Osteocyte (in vitro differentiated cells): ENCODE measurements around the gene EPRS1. TPM values are rescaled to one million over a fixed set of nuclear protein-coding genes. Genes with fewer than 3 reads are reported as not detected.

Source experiments
- DNase-seq: peaks from one replicate; pipeline ENCODE4 v3.0.0; 2021; ENCODE audit warnings: mixed read lengths; ENCODE audit not compliant: unreplicated experiment; ENCODE audit errors: extremely low spot score
- H3K27ac Mint-ChIP-seq: one replicate; pipeline ENCODE4 v1.8.0; 2021; ENCODE audit warnings: mild to moderate bottlenecking, mixed read lengths; ENCODE audit not compliant: unreplicated experiment
- H3K27me3 Mint-ChIP-seq: one replicate; pipeline ENCODE4 v1.8.0; 2021; ENCODE audit warnings: mixed read lengths; ENCODE audit not compliant: unreplicated experiment
- H3K36me3 Mint-ChIP-seq: one replicate; pipeline ENCODE4 v1.8.0; 2021; ENCODE audit warnings: mixed read lengths; ENCODE audit not compliant: unreplicated experiment
- H3K4me1 Mint-ChIP-seq: one replicate; pipeline ENCODE4 v1.8.0; 2021; ENCODE audit warnings: mixed read lengths; ENCODE audit not compliant: unreplicated experiment
- H3K4me3 Mint-ChIP-seq: one replicate; pipeline ENCODE4 v1.8.0; 2021; ENCODE audit warnings: mild to moderate bottlenecking, moderate library complexity, mixed read lengths; ENCODE audit not compliant: unreplicated experiment
- H3K9me3 Mint-ChIP-seq: one replicate; pipeline ENCODE4 v1.8.0; 2021; ENCODE audit warnings: mixed read lengths; ENCODE audit not compliant: unreplicated experiment
- CTCF ChIP-seq: fragments of 200-600 bp; sonication (generic); IDR thresholded peaks from 2 replicates; pipeline ENCODE4 v1.5.0; 2021; ENCODE audit warnings: antibody characterized with exemption, mild to moderate bottlenecking, moderate library complexity
- total RNA-seq: library from RNA; stranded (reverse); gene quantifications from 2 replicates; pipeline ENCODE4 v1.2.1, GENCODE V29; 2021

EPRS1 gene
- total RNA-seq, 1 donor from 2014 or later: 165 TPM

GRCh38 chr1:220032911-220033310 lies 13.4 kb downstream of the EPRS1 start:
- H3K27ac Mint-ChIP-seq: no peak overlapping the region
- peaks cover 44% of the 10 kb centered on the region for H3K36me3 Mint-ChIP-seq
- H3K9me3 Mint-ChIP-seq: no peaks in the 10 kb centered on the region
- H3K4me1 Mint-ChIP-seq: peaks cover 2% of the 10 kb centered on the region
- no peak for TF ChIP-seq CTCF
- H3K4me3 Mint-ChIP-seq: no peak overlapping the region
- H3K27me3 Mint-ChIP-seq: no peaks in the 10 kb centered on the region
- DNase-seq: no peak

- H3K4me3 Mint-ChIP-seq: no peak overlapping the region
- no peak for DNase-seq
- no peaks in the 10 kb centered on the region for H3K27me3 Mint-ChIP-seq
- no peak overlapping the region for H3K27ac Mint-ChIP-seq
- H3K9me3 Mint-ChIP-seq: no peaks in the 10 kb centered on the region
- H3K36me3 Mint-ChIP-seq: peaks cover 35% of the 10 kb centered on the region
- no peak for TF ChIP-seq CTCF
- no peaks in the 10 kb centered on the region for H3K4me1 Mint-ChIP-seq
Observed at GRCh38 chr1:220031287-220031686, 15.0 kb downstream of the EPRS1 start.

- H3K9me3 Mint-ChIP-seq: no peaks in the 10 kb centered on the region
- peaks cover 53% of the 10 kb centered on the region for H3K36me3 Mint-ChIP-seq
- H3K4me3 Mint-ChIP-seq: no peak overlapping the region
- H3K27ac Mint-ChIP-seq: no peak overlapping the region
- no peak for TF ChIP-seq CTCF
- no peak for DNase-seq
- H3K27me3 Mint-ChIP-seq: no peaks in the 10 kb centered on the region
- no peaks in the 10 kb centered on the region for H3K4me1 Mint-ChIP-seq
Observed at GRCh38 chr1:220028346-220028895, 17.9 kb downstream of the EPRS1 start.

GRCh38 chr1:220019071-220019470 lies 27.2 kb downstream of the EPRS1 start:
- H3K9me3 Mint-ChIP-seq: no peaks in the 10 kb centered on the region
- DNase-seq: no peak
- H3K27me3 Mint-ChIP-seq: no peaks in the 10 kb centered on the region
- TF ChIP-seq CTCF: no peak
- H3K4me3 Mint-ChIP-seq: no peak overlapping the region
- H3K27ac Mint-ChIP-seq: no peak overlapping the region
- peaks cover 3% of the 10 kb centered on the region for H3K4me1 Mint-ChIP-seq
- peaks cover 59% of the 10 kb centered on the region for H3K36me3 Mint-ChIP-seq

- peaks cover 60% of the 10 kb centered on the region for H3K36me3 Mint-ChIP-seq
- no peak overlapping the region for H3K4me3 Mint-ChIP-seq
- no peaks in the 10 kb centered on the region for H3K27me3 Mint-ChIP-seq
- no peaks in the 10 kb centered on the region for H3K9me3 Mint-ChIP-seq
- no peak for DNase-seq
- peaks cover 6% of the 10 kb centered on the region for H3K4me1 Mint-ChIP-seq
- no peak for TF ChIP-seq CTCF
- no peak overlapping the region for H3K27ac Mint-ChIP-seq
Observed at GRCh38 chr1:220013497-220013896, 32.8 kb downstream of the EPRS1 start.
